GM23248 (cell line): ENCODE results near the gene ALX4. TPM values are rescaled to one million over a fixed set of nuclear protein-coding genes. Genes with fewer than 3 reads are reported as not detected.

Source experiments
- DNase-seq: peaks from one replicate; pipeline ENCODE4 v3.0.0-alpha.2; 2015
- H2AFZ ChIP-seq: fragments of 200-600 bp; sonication (generic); 2 replicates; pipeline ENCODE4 v1.6.1; 2016; ENCODE audit warnings: antibody characterized with exemption
- H3F3A ChIP-seq: fragments of 200-600 bp; sonication (generic); 2 replicates; pipeline ENCODE4 v1.6.1; 2016; ENCODE audit warnings: mild to moderate bottlenecking, antibody characterized with exemption, mixed run types; ENCODE audit not compliant: insufficient read depth
- H3K27ac ChIP-seq: fragments of 200-600 bp; sonication (generic); 2 replicates; pipeline ENCODE4 v1.5.1; 2016; ENCODE audit warnings: mild to moderate bottlenecking
- H3K27me3 ChIP-seq: fragments of 200-600 bp; sonication (generic); replicated peaks from 2 replicates; pipeline ENCODE4 v1.6.1; 2016; ENCODE audit warnings: mild to moderate bottlenecking; ENCODE audit not compliant: insufficient read depth
- H3K36me3 ChIP-seq: fragments of 200-600 bp; sonication (generic); 2 replicates; pipeline ENCODE4 v1.6.1; 2016; ENCODE audit warnings: low read depth, mild to moderate bottlenecking
- H3K4me1 ChIP-seq: fragments of 200-600 bp; sonication (generic); 2 replicates; pipeline ENCODE4 v1.6.1; 2016; ENCODE audit warnings: mild to moderate bottlenecking; ENCODE audit not compliant: insufficient read depth
- H3K4me2 ChIP-seq: fragments of 200-600 bp; sonication (generic); one replicate; pipeline ENCODE4 v1.6.1; 2016; ENCODE audit warnings: mild to moderate bottlenecking; ENCODE audit not compliant: unreplicated experiment
- H3K4me3 ChIP-seq: fragments of 200-600 bp; sonication (generic); 2 replicates; pipeline ENCODE4 v1.5.1; 2016; ENCODE audit warnings: mild to moderate bottlenecking
- H3K79me2 ChIP-seq: fragments of 200-600 bp; sonication (generic); 2 replicates; pipeline ENCODE4 v1.6.1; 2016; ENCODE audit warnings: mild to moderate bottlenecking; ENCODE audit not compliant: insufficient read depth
- H3K9ac ChIP-seq: fragments of 200-600 bp; sonication (generic); 2 replicates; pipeline ENCODE4 v1.6.1; 2016; ENCODE audit warnings: mild to moderate bottlenecking
- H3K9me2 ChIP-seq: fragments of 200-600 bp; sonication (generic); 2 replicates; pipeline ENCODE4 v1.6.1; 2016; ENCODE audit warnings: mixed run types, mild to moderate bottlenecking, moderate library complexity; ENCODE audit not compliant: insufficient read depth
- H3K9me3 ChIP-seq: fragments of 200-600 bp; sonication (generic); one replicate; pipeline ENCODE4 v1.6.1; 2017; ENCODE audit warnings: low read depth
- H4K20me1 ChIP-seq: fragments of 200-600 bp; sonication (generic); 2 replicates; pipeline ENCODE4 v1.6.0; 2016; ENCODE audit not compliant: insufficient read depth
- EZH2 ChIP-seq: fragments of 200-600 bp; sonication (generic); IDR thresholded peaks from 2 replicates; pipeline ENCODE4 v1.6.1; 2018; ENCODE audit warnings: antibody characterized with exemption, mild to moderate bottlenecking; ENCODE audit not compliant: insufficient read depth, poor library complexity, severe bottlenecking
- EZH2phosphoT487 ChIP-seq: fragments of 200-600 bp; sonication (generic); IDR thresholded peaks from 2 replicates; pipeline ENCODE4 v1.6.1; 2018; ENCODE audit warnings: antibody characterized with exemption, moderate library complexity, mild to moderate bottlenecking, low read depth; ENCODE audit not compliant: insufficient read depth
- WGBS, 2 experiments: methylation state at CpG; one replicate each; pipeline ENCODE4 v1.1.6; 2015 to 2017; ENCODE audit warnings: low lambda C conversion rate in 2 of 2, low coverage in 1 of 2; ENCODE audit errors: missing lambda C conversion rate in 2 of 2; 5-methylcytosine and 5-hydroxymethylcytosine counted together
- in situ Hi-C: fragments of 300-500 bp; cut with MboI; formaldehyde crosslinking; loops from 2 replicates; pipeline ENCODE4 v1.15.0; 2020
- polyA plus RNA-seq: library from polyadenylated mRNA; unstranded; fragments of >200 nt; fragmentation: Nextera tagmentation; extraction: Ambion mirVana; gene quantifications from 2 replicates; pipeline ENCODE4 v1.2.1, GENCODE V29; 2016
- total RNA-seq: library from RNA; depleted of rRNA; stranded (reverse); fragments of >200 nt; shearing (Covaris generic); gene quantifications from 2 replicates; pipeline ENCODE4 v1.2.3, GENCODE V29; 2014; rRNA removed

ALX4 gene
- total RNA-seq (not detected in 2 replicates), polyA plus RNA-seq (not detected in 2 replicates)

- peak; percentile 43 for DNase-seq
- TF ChIP-seq EZH2: peak; percentile 79
- TF ChIP-seq EZH2phosphoT487: peak; percentile 68; the same call in 1 of the 2 replicates
- peaks cover 93% of the 10 kb centered on the region for H3K27me3 ChIP-seq
These were observed at the start of gene ALX4 for GRCh38 chr11:44309478-44310205. Gene ALX4, minus strand, starts transcription at chr11:44310139. Its CDS starts 77 bp downstream, at chr11:44310062.

DNA sequence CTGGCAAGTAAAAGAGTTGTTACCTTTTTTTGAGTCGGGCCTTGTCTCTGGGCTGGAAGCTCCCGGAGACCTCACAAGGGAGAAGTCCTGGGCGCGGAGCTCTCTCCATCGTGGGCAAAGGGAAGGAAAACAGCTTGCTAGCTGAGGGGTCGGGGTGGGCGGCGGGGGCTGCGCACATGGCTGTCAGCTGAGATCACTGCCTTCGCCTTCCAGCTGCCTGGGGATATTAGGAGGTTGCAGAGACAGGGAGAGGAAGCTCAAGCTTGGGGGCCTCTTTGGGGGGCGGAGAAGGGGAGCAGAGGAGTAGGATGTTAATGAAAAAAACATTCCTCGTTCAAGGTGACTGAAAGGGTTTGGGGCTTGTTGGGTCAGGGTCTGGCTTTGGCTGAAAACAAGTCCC lies 49.2 kb upstream of the ALX4 start:
- in situ Hi-C loops: no loop called here
- no peak overlapping the region for H3K9ac ChIP-seq
- no peak overlapping the region for H3K4me3 ChIP-seq
- no peaks in the 10 kb centered on the region for H3K36me3 ChIP-seq
- H4K20me1 ChIP-seq: no peaks in the 10 kb centered on the region
- H3K4me2 ChIP-seq: no peak overlapping the region
- H3F3A ChIP-seq: no peaks in the 10 kb centered on the region
- H3K9me3 ChIP-seq: no peaks in the 10 kb centered on the region
- H3K4me1 ChIP-seq: no peaks in the 10 kb centered on the region
- no peak for DNase-seq
- peaks cover 27% of the 10 kb centered on the region for H3K27me3 ChIP-seq
- H3K79me2 ChIP-seq: no peaks in the 10 kb centered on the region
- no peak overlapping the region for H3K27ac ChIP-seq
- 50 to 55% methylated on average over 9 to 12 of the region's 12 CpGs for WGBS, 2 experiments
- TF ChIP-seq EZH2phosphoT487 (no peak), EZH2 (no peak)
- no peaks in the 10 kb centered on the region for H3K9me2 ChIP-seq
- H2AFZ ChIP-seq: no peak overlapping the region

More at GRCh38 chr11:44309478-44310205, at the start of gene ALX4:
- Histone ChIP-seq H3F3A (no peaks in the 10 kb centered on the region), H3K4me3 (peak within 1 kb of the TSS; percentile 62), H2AFZ (peak within 1 kb of the TSS; percentile 13; the same call in 1 of the 2 replicates), H3K27ac (no peak within 1 kb of the TSS), H3K36me3 (no peaks in the 10 kb centered on the region), H3K9me2 (no peaks in the 10 kb centered on the region), H3K79me2 (no peaks in the 10 kb centered on the region), H3K4me1 (no peaks in the 10 kb centered on the region), H4K20me1 (no peaks in the 10 kb centered on the region), H3K9ac (no peak within 1 kb of the TSS), H3K9me3 (no peaks in the 10 kb centered on the region), H3K4me2 (peak within 1 kb of the TSS; percentile 30)
- in situ Hi-C loops: no loop called here
- 2 to 3% methylated on average over 53 to 64 of the region's 71 CpGs for WGBS, 2 experiments

GRCh38 chr11:44358713-44359112 lies 48.8 kb upstream of the ALX4 start:
- peaks cover 27% of the 10 kb centered on the region for H3K27me3 ChIP-seq
- no peaks in the 10 kb centered on the region for H3K79me2 ChIP-seq
- H3K4me1 ChIP-seq: no peaks in the 10 kb centered on the region
- H3K36me3 ChIP-seq: no peaks in the 10 kb centered on the region
- H3K9ac ChIP-seq: no peak overlapping the region
- H3K4me3 ChIP-seq: no peak overlapping the region
- no peaks in the 10 kb centered on the region for H4K20me1 ChIP-seq
- H3K4me2 ChIP-seq: no peak overlapping the region
- in situ Hi-C loops: no loop called here
- no peaks in the 10 kb centered on the region for H3F3A ChIP-seq
- no peaks in the 10 kb centered on the region for H3K9me2 ChIP-seq
- no peak for DNase-seq
- no peak overlapping the region for H3K27ac ChIP-seq
- TF ChIP-seq EZH2 (no peak), EZH2phosphoT487 (no peak)
- no peaks in the 10 kb centered on the region for H3K9me3 ChIP-seq
- 57 to 66% methylated on average over 7 of the region's 7 CpGs for WGBS, 2 experiments
- H2AFZ ChIP-seq: no peak overlapping the region

GRCh38 chr11:44357711-44358110 lies 47.8 kb upstream of the ALX4 start:
- 52 to 57% methylated on average over 3 of the region's 3 CpGs for WGBS, 2 experiments
- no peak overlapping the region for H3K4me2 ChIP-seq

More at GRCh38 chr11:44357711-44358110, 47.8 kb upstream of the ALX4 start:
- Histone ChIP-seq H3F3A (no peaks in the 10 kb centered on the region), H4K20me1 (no peaks in the 10 kb centered on the region), H3K27me3 (peaks cover 27% of the 10 kb centered on the region), H3K36me3 (no peaks in the 10 kb centered on the region), H3K9me2 (no peaks in the 10 kb centered on the region), H3K27ac (no peak overlapping the region), H3K9ac (no peak overlapping the region), H3K4me1 (no peaks in the 10 kb centered on the region), H3K79me2 (no peaks in the 10 kb centered on the region), H3K4me3 (no peak overlapping the region), H3K9me3 (no peaks in the 10 kb centered on the region), H2AFZ (no peak overlapping the region)
- TF ChIP-seq EZH2: no peak
- TF ChIP-seq EZH2phosphoT487: no peak
- in situ Hi-C loops: no loop called here
- DNase-seq: no peak
